Measurements from ENCODE around the gene SIPA1L3. TPM values are rescaled to one million over a fixed set of nuclear protein-coding genes. Genes with fewer than 3 reads are reported as not detected.

Gene SIPA1L3
- total and polyA plus RNA-seq, 9 of the 15 experiments (the other 6 are each of a cell fraction or from before 2014, with no cell fraction given) = 0.01 to 6.1 (median 2.5) TPM

DNA sequence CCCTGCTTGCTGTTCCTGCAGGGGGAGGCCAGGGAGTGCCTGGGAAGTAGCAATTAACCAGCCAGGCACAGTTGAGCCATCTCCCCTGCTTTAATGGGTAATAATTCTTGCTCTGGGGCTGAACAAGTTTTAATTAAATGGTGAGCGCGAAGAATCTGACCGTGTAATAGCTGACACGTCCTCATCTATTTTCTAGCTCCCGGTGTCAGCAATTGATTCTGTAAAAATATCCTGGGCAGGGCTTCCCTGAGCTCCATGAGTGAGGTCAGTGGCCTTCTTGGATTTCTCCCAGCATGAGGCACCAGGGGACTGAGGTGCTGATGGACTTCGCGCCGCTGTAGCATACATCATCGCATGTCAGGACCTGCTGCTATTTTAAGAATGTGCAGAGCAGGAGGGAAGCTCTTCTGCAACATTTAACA, 26.9 kb downstream of the SIPA1L3 start (continued):
- TF ChIP-seq, protein P1, sequence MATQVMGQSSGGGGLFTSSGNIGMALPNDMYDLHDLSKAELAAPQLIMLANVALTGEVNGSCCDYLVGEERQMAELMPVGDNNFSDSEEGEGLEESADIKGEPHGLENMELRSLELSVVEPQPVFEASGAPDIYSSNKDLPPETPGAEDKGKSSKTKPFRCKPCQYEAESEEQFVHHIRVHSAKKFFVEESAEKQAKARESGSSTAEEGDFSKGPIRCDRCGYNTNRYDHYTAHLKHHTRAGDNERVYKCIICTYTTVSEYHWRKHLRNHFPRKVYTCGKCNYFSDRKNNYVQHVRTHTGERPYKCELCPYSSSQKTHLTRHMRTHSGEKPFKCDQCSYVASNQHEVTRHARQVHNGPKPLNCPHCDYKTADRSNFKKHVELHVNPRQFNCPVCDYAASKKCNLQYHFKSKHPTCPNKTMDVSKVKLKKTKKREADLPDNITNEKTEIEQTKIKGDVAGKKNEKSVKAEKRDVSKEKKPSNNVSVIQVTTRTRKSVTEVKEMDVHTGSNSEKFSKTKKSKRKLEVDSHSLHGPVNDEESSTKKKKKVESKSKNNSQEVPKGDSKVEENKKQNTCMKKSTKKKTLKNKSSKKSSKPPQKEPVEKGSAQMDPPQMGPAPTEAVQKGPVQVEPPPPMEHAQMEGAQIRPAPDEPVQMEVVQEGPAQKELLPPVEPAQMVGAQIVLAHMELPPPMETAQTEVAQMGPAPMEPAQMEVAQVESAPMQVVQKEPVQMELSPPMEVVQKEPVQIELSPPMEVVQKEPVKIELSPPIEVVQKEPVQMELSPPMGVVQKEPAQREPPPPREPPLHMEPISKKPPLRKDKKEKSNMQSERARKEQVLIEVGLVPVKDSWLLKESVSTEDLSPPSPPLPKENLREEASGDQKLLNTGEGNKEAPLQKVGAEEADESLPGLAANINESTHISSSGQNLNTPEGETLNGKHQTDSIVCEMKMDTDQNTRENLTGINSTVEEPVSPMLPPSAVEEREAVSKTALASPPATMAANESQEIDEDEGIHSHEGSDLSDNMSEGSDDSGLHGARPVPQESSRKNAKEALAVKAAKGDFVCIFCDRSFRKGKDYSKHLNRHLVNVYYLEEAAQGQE (IDR thresholded peaks at IDR 0.05; ENCODE audit: borderline replicate concordance) = no peak
- TF ChIP-seq, protein P1 (CRISPR knock-in tag; IDR thresholded peaks at IDR 0.05; ENCODE audit: low read depth) = no peak
- TF ChIP-seq PHF8 (IDR thresholded peaks at IDR 0.05; ENCODE audit: borderline replicate concordance, low read length) = no peak

Measured in K562 (cell line).